ENCODE data around the gene IFT122. TPM values are rescaled to one million over a fixed set of nuclear protein-coding genes. Genes with fewer than 3 reads are reported as not detected.

IFT122 gene
- total and polyA plus RNA-seq, 2 experiments from 2014 or later = 10.2 to 38.8 TPM

DNA sequence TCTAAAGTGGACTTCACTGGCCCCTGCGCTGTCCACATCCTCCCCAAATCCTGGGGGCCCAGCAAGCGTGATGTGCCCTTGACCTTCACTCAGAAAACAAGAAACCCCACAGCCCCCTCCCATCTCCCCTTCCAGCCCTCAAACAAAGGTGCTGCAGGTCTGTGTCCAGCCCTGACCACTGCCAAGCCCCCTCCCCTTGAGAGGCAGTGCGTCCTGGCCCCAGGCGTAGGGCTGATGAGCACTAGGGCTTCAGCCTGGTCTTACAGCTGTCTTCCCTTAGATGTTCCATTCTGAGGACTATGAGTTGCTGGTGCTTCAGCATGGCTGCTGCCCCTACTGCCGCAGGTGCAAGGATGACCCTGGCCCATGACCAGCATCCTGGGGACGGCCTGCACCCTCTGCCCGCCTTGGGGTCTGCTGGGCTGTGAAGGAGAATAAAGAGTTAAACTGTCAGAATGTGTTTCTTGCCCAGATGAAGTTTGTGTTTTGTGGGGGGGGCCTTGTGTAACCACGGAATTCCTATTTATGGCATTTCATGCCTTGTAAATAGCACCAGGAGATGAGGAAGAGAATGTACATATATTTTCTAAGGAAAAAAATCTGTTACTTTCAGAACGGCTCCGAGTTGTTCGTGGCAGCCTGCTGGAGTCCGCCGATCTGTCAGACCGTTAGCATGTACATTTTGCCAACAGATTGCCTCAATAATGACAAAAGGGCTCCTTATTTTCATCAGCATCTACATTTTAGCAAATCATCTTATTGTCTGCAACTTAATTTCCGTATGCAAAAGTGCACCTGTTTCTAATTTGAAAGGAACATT lies 80.1 kb downstream of the IFT122 start:
- H3K27ac ChIP-seq (ENCODE audit: low read depth) = no peak overlapping the region
- peaks cover 11% of the 10 kb centered on the region for H3K27me3 Mint-ChIP-seq (ENCODE audit: insufficient read depth, low read depth, poor library complexity)
- H4K20me1 ChIP-seq (replicated peaks; ENCODE audit: insufficient read depth) = no peaks in the 10 kb centered on the region
- H3K4me1 ChIP-seq (ENCODE audit: insufficient read depth) = no peaks in the 10 kb centered on the region
- no peaks in the 10 kb centered on the region; the same call in 2 of the 3 replicates for H3K9me3 Mint-ChIP-seq
- TF ChIP-seq, protein P1, sequence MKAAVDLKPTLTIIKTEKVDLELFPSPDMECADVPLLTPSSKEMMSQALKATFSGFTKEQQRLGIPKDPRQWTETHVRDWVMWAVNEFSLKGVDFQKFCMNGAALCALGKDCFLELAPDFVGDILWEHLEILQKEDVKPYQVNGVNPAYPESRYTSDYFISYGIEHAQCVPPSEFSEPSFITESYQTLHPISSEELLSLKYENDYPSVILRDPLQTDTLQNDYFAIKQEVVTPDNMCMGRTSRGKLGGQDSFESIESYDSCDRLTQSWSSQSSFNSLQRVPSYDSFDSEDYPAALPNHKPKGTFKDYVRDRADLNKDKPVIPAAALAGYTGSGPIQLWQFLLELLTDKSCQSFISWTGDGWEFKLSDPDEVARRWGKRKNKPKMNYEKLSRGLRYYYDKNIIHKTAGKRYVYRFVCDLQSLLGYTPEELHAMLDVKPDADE (IDR thresholded peaks at IDR 0.05) = no peak
- TF ChIP-seq ZNF114 (CRISPR knock-in tag; IDR thresholded peaks at IDR 0.05) (no peak), ZNF331 (CRISPR knock-in tag; IDR thresholded peaks at IDR 0.05; ENCODE audit: low read depth) (no peak), EZH2 (IDR thresholded peaks at IDR 0.05; ENCODE audit: low read depth, unreplicated experiment) (no peak), STAT1 (IDR thresholded peaks at IDR 0.05; ENCODE audit: unreplicated experiment) (no peak), JUNB (IDR thresholded peaks at IDR 0.05; ENCODE audit: unreplicated experiment) (no peak), POLR2AphosphoS5 (IDR thresholded peaks at IDR 0.05; ENCODE audit: low read depth) (no peak), CREB1 (CRISPR knock-in tag; IDR thresholded peaks at IDR 0.05; ENCODE audit: low read depth) (no peak), EZH2phosphoT487 (IDR thresholded peaks at IDR 0.05; ENCODE audit: unreplicated experiment) (no peak), NANOG (IDR thresholded peaks at IDR 0.05; ENCODE audit: borderline replicate concordance) (no peak)
- TF ChIP-seq, protein P2, sequence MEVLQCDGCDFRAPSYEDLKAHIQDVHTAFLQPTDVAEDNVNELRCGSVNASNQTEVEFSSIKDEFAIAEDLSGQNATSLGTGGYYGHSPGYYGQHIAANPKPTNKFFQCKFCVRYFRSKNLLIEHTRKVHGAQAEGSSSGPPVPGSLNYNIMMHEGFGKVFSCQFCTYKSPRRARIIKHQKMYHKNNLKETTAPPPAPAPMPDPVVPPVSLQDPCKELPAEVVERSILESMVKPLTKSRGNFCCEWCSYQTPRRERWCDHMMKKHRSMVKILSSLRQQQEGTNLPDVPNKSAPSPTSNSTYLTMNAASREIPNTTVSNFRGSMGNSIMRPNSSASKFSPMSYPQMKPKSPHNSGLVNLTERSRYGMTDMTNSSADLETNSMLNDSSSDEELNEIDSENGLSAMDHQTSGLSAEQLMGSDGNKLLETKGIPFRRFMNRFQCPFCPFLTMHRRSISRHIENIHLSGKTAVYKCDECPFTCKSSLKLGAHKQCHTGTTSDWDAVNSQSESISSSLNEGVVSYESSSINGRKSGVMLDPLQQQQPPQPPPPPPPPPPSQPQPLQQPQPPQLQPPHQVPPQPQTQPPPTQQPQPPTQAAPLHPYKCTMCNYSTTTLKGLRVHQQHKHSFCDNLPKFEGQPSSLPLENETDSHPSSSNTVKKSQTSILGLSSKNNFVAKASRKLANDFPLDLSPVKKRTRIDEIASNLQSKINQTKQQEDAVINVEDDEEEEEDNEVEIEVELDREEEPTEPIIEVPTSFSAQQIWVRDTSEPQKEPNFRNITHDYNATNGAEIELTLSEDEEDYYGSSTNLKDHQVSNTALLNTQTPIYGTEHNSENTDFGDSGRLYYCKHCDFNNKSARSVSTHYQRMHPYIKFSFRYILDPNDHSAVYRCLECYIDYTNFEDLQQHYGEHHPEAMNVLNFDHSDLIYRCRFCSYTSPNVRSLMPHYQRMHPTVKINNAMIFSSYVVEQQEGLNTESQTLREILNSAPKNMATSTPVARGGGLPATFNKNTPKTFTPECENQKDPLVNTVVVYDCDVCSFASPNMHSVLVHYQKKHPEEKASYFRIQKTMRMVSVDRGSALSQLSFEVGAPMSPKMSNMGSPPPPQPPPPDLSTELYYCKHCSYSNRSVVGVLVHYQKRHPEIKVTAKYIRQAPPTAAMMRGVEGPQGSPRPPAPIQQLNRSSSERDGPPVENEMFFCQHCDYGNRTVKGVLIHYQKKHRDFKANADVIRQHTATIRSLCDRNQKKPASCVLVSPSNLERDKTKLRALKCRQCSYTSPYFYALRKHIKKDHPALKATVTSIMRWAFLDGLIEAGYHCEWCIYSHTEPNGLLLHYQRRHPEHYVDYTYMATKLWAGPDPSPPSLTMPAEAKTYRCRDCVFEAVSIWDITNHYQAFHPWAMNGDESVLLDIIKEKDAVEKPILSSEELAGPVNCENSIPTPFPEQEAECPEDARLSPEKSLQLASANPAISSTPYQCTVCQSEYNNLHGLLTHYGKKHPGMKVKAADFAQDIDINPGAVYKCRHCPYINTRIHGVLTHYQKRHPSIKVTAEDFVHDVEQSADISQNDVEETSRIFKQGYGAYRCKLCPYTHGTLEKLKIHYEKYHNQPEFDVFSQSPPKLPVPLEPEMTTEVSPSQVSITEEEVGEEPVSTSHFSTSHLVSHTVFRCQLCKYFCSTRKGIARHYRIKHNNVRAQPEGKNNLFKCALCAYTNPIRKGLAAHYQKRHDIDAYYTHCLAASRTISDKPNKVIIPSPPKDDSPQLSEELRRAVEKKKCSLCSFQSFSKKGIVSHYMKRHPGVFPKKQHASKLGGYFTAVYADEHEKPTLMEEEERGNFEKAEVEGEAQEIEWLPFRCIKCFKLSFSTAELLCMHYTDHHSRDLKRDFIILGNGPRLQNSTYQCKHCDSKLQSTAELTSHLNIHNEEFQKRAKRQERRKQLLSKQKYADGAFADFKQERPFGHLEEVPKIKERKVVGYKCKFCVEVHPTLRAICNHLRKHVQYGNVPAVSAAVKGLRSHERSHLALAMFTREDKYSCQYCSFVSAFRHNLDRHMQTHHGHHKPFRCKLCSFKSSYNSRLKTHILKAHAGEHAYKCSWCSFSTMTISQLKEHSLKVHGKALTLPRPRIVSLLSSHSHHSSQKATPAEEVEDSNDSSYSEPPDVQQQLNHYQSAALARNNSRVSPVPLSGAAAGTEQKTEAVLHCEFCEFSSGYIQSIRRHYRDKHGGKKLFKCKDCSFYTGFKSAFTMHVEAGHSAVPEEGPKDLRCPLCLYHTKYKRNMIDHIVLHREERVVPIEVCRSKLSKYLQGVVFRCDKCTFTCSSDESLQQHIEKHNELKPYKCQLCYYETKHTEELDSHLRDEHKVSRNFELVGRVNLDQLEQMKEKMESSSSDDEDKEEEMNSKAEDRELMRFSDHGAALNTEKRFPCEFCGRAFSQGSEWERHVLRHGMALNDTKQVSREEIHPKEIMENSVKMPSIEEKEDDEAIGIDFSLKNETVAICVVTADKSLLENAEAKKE (CRISPR knock-in tag; IDR thresholded peaks at IDR 0.05) = no peak
- TF ChIP-seq, protein P3, sequence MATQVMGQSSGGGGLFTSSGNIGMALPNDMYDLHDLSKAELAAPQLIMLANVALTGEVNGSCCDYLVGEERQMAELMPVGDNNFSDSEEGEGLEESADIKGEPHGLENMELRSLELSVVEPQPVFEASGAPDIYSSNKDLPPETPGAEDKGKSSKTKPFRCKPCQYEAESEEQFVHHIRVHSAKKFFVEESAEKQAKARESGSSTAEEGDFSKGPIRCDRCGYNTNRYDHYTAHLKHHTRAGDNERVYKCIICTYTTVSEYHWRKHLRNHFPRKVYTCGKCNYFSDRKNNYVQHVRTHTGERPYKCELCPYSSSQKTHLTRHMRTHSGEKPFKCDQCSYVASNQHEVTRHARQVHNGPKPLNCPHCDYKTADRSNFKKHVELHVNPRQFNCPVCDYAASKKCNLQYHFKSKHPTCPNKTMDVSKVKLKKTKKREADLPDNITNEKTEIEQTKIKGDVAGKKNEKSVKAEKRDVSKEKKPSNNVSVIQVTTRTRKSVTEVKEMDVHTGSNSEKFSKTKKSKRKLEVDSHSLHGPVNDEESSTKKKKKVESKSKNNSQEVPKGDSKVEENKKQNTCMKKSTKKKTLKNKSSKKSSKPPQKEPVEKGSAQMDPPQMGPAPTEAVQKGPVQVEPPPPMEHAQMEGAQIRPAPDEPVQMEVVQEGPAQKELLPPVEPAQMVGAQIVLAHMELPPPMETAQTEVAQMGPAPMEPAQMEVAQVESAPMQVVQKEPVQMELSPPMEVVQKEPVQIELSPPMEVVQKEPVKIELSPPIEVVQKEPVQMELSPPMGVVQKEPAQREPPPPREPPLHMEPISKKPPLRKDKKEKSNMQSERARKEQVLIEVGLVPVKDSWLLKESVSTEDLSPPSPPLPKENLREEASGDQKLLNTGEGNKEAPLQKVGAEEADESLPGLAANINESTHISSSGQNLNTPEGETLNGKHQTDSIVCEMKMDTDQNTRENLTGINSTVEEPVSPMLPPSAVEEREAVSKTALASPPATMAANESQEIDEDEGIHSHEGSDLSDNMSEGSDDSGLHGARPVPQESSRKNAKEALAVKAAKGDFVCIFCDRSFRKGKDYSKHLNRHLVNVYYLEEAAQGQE (IDR thresholded peaks at IDR 0.05; ENCODE audit: unreplicated experiment) = no peak
- TF ChIP-seq, protein P4, sequence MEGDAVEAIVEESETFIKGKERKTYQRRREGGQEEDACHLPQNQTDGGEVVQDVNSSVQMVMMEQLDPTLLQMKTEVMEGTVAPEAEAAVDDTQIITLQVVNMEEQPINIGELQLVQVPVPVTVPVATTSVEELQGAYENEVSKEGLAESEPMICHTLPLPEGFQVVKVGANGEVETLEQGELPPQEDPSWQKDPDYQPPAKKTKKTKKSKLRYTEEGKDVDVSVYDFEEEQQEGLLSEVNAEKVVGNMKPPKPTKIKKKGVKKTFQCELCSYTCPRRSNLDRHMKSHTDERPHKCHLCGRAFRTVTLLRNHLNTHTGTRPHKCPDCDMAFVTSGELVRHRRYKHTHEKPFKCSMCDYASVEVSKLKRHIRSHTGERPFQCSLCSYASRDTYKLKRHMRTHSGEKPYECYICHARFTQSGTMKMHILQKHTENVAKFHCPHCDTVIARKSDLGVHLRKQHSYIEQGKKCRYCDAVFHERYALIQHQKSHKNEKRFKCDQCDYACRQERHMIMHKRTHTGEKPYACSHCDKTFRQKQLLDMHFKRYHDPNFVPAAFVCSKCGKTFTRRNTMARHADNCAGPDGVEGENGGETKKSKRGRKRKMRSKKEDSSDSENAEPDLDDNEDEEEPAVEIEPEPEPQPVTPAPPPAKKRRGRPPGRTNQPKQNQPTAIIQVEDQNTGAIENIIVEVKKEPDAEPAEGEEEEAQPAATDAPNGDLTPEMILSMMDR (conservative IDR thresholded peaks at IDR 0.05; ENCODE audit: low read depth in 2 of 2) = no peak
- peaks cover 15% of the 10 kb centered on the region for H3K36me3 Mint-ChIP-seq (ENCODE audit: low read depth)
- H3K4me2 ChIP-seq = no peak overlapping the region
- no peak overlapping the region for H3K4me3 ChIP-seq
- H3K4me1 Mint-ChIP-seq = peaks cover 9% of the 10 kb centered on the region
- DNase-seq (ENCODE audit: low spot score) (no peak), ATAC-seq (no peak)
- H3K27me3 ChIP-seq (ENCODE audit: insufficient read depth) = no peaks in the 10 kb centered on the region
- H3K9me2 ChIP-seq (ENCODE audit: insufficient read depth) = no peaks in the 10 kb centered on the region
- no peaks in the 10 kb centered on the region for H3K79me2 ChIP-seq (replicated peaks; ENCODE audit: insufficient read depth)
- no peaks in the 10 kb centered on the region for H3K36me3 ChIP-seq (ENCODE audit: insufficient read depth)
- no peak overlapping the region for H2AFZ ChIP-seq
- H3K27ac Mint-ChIP-seq = no peak overlapping the region
- H3K4me3 Mint-ChIP-seq = no peak overlapping the region
- H3F3A ChIP-seq (replicated peaks; ENCODE audit: low read depth) = no peaks in the 10 kb centered on the region
